Neural cell (in vitro differentiated cells): ENCODE results near the gene LDLRAD4. TPM values are rescaled to one million over a fixed set of nuclear protein-coding genes. Genes with fewer than 3 reads are reported as not detected.

Source experiments
- H2AFZ ChIP-seq: fragments of 200-600, 300-800 bp; sonication (generic), shearing (Covaris generic); 2 replicates; pipeline ENCODE4 v1.6.0; 2014; ENCODE audit warnings: low read depth, mild to moderate bottlenecking, antibody characterized with exemption, low read length, moderate library complexity
- H3F3A ChIP-seq: fragments of 200-600 bp; shearing (Covaris generic); 2 replicates; pipeline ENCODE4 v1.6.1; 2016; ENCODE audit warnings: mild to moderate bottlenecking, moderate library complexity, mixed read lengths, antibody characterized with exemption, low read length; ENCODE audit not compliant: insufficient read depth, poor library complexity, severe bottlenecking
- H3K27ac ChIP-seq: fragments of 200-600, 300-800 bp; sonication (generic), shearing (Covaris generic); 2 replicates; pipeline ENCODE4 v1.5.1; 2014; ENCODE audit warnings: mild to moderate bottlenecking, low read length, moderate library complexity
- H3K27me3 ChIP-seq: fragments of 300-800, 200-600 bp; sonication (generic), shearing (Covaris generic); 2 replicates; pipeline ENCODE4 v1.6.0; 2014; ENCODE audit warnings: mild to moderate bottlenecking, low read depth, low read length, moderate library complexity; ENCODE audit not compliant: insufficient read depth
- H3K36me3 ChIP-seq: fragments of 300-800, 200-600 bp; sonication (generic), shearing (Covaris generic); 2 replicates; pipeline ENCODE4 v1.5.1; 2014; ENCODE audit warnings: mild to moderate bottlenecking, antibody characterized with exemption, low read length, moderate library complexity; ENCODE audit not compliant: insufficient read depth
- H3K4me2 ChIP-seq: fragments of 300-800, 200-600 bp; sonication (generic), shearing (Covaris generic); 2 replicates; pipeline ENCODE4 v1.6.0; 2014; ENCODE audit warnings: mild to moderate bottlenecking, low read length
- H3K4me3 ChIP-seq: fragments of 300-800, 200-600 bp; sonication (generic), shearing (Covaris generic); 2 replicates; pipeline ENCODE4 v1.5.1; 2014; ENCODE audit warnings: mild to moderate bottlenecking, low read length, moderate library complexity
- H3K79me2 ChIP-seq: fragments of 200-600 bp; shearing (Covaris generic); replicated peaks from 2 replicates; pipeline ENCODE4 v1.6.0; 2014; ENCODE audit warnings: mild to moderate bottlenecking, low read length, moderate library complexity; ENCODE audit not compliant: insufficient read depth
- H3K9ac ChIP-seq: fragments of 300-800, 200-600 bp; sonication (generic), shearing (Covaris generic); 2 replicates; pipeline ENCODE4 v1.6.1; 2016; ENCODE audit warnings: mild to moderate bottlenecking, low read length, mixed read lengths
- H3K9me2 ChIP-seq: fragments of 200-600 bp; shearing (Covaris generic); 2 replicates; pipeline ENCODE4 v1.6.1; 2016; ENCODE audit warnings: mild to moderate bottlenecking, low read length, mixed read lengths; ENCODE audit not compliant: insufficient read depth
- H3K9me3 ChIP-seq: fragments of 200-600, 300-800 bp; sonication (generic), shearing (Covaris generic); 2 replicates; pipeline ENCODE4 v1.6.1; 2016; ENCODE audit warnings: mild to moderate bottlenecking, mixed run types, low read length, moderate library complexity, mixed read lengths
- H4K20me1 ChIP-seq: fragments of 200-600 bp; shearing (Covaris generic); 2 replicates; pipeline ENCODE4 v1.6.1; 2016; ENCODE audit warnings: mild to moderate bottlenecking, mixed run types; ENCODE audit not compliant: insufficient read depth
- EP300 ChIP-seq: fragments of 450-650 bp; conservative IDR thresholded peaks from 2 replicates; pipeline ENCODE4 v1.6.1; 2014; ENCODE audit warnings: antibody characterized with exemption, mild to moderate bottlenecking, moderate library complexity; ENCODE audit not compliant: poor library complexity, severe bottlenecking
- EZH2 ChIP-seq: fragments of 200-600, 300-800 bp; shearing (Covaris generic), sonication (generic); IDR thresholded peaks from 2 replicates; pipeline ENCODE4 v1.6.1; 2014; ENCODE audit warnings: antibody characterized with exemption, low read length, borderline replicate concordance, mild to moderate bottlenecking; ENCODE audit not compliant: insufficient read depth, poor library complexity, severe bottlenecking
- MXI1 ChIP-seq: fragments of 450-650 bp; conservative IDR thresholded peaks from 2 replicates; pipeline ENCODE4 v1.6.1; 2014; ENCODE audit warnings: antibody characterized with exemption, mild to moderate bottlenecking; ENCODE audit not compliant: poor library complexity, severe bottlenecking
- POLR2AphosphoS5 ChIP-seq: IDR thresholded peaks from 2 replicates; pipeline ENCODE4 v1.6.1; 2012
- RAD21 ChIP-seq: fragments of 450-650 bp; conservative IDR thresholded peaks from 2 replicates; pipeline ENCODE4 v1.6.1; 2014; ENCODE audit warnings: antibody characterized with exemption, mild to moderate bottlenecking, moderate library complexity
- SMC3 ChIP-seq: fragments of 450-650 bp; conservative IDR thresholded peaks from 2 replicates; pipeline ENCODE4 v1.6.1; 2014; ENCODE audit warnings: antibody characterized with exemption, mild to moderate bottlenecking, moderate library complexity; ENCODE audit not compliant: poor library complexity
- TAF1 ChIP-seq: IDR thresholded peaks from 2 replicates; pipeline ENCODE4 v1.6.1; 2012; ENCODE audit warnings: low read depth
- polyA plus RNA-seq: library from polyadenylated mRNA; depleted of rRNA; stranded (reverse); fragments of >200 nt; gene quantifications from 2 replicates; pipeline ENCODE4 v1.2.3, GENCODE V29; 2014
- TF ChIP-seq, protein P1 (sequence below): fragments of 450-650 bp; IDR thresholded peaks from 2 replicates; pipeline ENCODE4 v1.5.1; 2014; ENCODE audit warnings: antibody characterized with exemption, mild to moderate bottlenecking, moderate library complexity; ENCODE audit not compliant: poor library complexity, severe bottlenecking
- TF ChIP-seq, protein P2 (sequence below): IDR thresholded peaks from 2 replicates; pipeline ENCODE4 v1.6.1; 2012; ENCODE audit warnings: borderline replicate concordance

Gene LDLRAD4
- polyA plus RNA-seq, 1 donor from 2014 or later: 3.7 TPM

DNA sequence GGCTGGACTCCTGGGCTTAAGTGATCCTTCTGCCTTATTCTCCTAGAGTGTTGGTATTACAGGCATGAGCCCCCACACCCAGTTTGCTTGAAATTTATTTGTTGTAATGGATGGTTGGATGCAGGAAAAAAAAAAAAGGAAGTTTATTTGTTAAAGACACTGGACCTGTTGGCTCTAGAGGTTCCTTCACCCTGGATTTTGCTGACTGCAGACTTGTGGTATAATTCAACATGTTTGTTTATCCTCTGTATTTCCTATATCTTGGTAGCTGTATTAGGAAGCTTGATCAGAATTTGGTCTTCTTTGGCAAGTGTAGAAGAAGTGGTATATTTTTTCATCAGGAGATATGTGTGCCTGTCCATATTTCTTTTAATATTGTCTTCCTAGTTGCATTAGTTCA is 138.7 kb downstream of the LDLRAD4 start:
- no peak overlapping the region for H3K4me3 ChIP-seq
- H3K36me3 ChIP-seq: no peaks in the 10 kb centered on the region
- H4K20me1 ChIP-seq: no peaks in the 10 kb centered on the region
- H3K27me3 ChIP-seq: no peaks in the 10 kb centered on the region
- H3K4me2 ChIP-seq: no peak overlapping the region
- TF ChIP-seq RAD21: no peak
- TF ChIP-seq, protein P1, sequence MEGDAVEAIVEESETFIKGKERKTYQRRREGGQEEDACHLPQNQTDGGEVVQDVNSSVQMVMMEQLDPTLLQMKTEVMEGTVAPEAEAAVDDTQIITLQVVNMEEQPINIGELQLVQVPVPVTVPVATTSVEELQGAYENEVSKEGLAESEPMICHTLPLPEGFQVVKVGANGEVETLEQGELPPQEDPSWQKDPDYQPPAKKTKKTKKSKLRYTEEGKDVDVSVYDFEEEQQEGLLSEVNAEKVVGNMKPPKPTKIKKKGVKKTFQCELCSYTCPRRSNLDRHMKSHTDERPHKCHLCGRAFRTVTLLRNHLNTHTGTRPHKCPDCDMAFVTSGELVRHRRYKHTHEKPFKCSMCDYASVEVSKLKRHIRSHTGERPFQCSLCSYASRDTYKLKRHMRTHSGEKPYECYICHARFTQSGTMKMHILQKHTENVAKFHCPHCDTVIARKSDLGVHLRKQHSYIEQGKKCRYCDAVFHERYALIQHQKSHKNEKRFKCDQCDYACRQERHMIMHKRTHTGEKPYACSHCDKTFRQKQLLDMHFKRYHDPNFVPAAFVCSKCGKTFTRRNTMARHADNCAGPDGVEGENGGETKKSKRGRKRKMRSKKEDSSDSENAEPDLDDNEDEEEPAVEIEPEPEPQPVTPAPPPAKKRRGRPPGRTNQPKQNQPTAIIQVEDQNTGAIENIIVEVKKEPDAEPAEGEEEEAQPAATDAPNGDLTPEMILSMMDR: no peak
- TF ChIP-seq SMC3: no peak
- no peak for TF ChIP-seq MXI1
- no peak for TF ChIP-seq EP300
- TF ChIP-seq EZH2: no peak
- no peak for TF ChIP-seq POLR2AphosphoS5
- TF ChIP-seq, protein P2, sequence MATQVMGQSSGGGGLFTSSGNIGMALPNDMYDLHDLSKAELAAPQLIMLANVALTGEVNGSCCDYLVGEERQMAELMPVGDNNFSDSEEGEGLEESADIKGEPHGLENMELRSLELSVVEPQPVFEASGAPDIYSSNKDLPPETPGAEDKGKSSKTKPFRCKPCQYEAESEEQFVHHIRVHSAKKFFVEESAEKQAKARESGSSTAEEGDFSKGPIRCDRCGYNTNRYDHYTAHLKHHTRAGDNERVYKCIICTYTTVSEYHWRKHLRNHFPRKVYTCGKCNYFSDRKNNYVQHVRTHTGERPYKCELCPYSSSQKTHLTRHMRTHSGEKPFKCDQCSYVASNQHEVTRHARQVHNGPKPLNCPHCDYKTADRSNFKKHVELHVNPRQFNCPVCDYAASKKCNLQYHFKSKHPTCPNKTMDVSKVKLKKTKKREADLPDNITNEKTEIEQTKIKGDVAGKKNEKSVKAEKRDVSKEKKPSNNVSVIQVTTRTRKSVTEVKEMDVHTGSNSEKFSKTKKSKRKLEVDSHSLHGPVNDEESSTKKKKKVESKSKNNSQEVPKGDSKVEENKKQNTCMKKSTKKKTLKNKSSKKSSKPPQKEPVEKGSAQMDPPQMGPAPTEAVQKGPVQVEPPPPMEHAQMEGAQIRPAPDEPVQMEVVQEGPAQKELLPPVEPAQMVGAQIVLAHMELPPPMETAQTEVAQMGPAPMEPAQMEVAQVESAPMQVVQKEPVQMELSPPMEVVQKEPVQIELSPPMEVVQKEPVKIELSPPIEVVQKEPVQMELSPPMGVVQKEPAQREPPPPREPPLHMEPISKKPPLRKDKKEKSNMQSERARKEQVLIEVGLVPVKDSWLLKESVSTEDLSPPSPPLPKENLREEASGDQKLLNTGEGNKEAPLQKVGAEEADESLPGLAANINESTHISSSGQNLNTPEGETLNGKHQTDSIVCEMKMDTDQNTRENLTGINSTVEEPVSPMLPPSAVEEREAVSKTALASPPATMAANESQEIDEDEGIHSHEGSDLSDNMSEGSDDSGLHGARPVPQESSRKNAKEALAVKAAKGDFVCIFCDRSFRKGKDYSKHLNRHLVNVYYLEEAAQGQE: no peak
- no peak for TF ChIP-seq TAF1
- no peak overlapping the region for H3K27ac ChIP-seq
- no peak overlapping the region for H2AFZ ChIP-seq
- no peaks in the 10 kb centered on the region for H3K9me2 ChIP-seq
- no peaks in the 10 kb centered on the region for H3K9me3 ChIP-seq
- no peaks in the 10 kb centered on the region for H3K79me2 ChIP-seq
- H3K9ac ChIP-seq: no peak overlapping the region
- no peaks in the 10 kb centered on the region for H3F3A ChIP-seq

DNA sequence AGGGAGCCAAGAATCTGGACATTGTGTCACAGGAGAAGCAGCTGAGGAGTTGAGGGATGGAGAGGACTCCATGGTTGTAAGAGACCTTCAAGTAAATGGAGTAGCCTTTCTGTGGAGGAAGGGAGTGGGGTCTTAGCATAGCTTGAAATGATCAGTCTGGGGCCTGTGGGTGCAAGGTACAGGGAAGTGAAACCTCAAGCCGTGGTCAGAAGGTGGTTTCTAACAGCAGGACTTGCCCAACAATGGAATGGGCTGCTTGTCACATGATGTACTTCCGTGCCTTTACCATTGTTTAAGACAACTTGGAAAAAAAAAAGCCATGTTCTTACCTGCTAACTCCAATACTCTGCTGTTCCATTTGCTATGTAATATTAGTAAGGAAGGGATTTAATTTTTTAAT is 140.7 kb downstream of the LDLRAD4 start:
- no peak overlapping the region for H3K4me3 ChIP-seq
- H3K9me2 ChIP-seq: no peaks in the 10 kb centered on the region
- H3K27me3 ChIP-seq: no peaks in the 10 kb centered on the region
- no peak overlapping the region for H2AFZ ChIP-seq
- no peak overlapping the region for H3K4me2 ChIP-seq
- no peaks in the 10 kb centered on the region for H3F3A ChIP-seq
- H3K36me3 ChIP-seq: no peaks in the 10 kb centered on the region
- H4K20me1 ChIP-seq: no peaks in the 10 kb centered on the region
- no peak overlapping the region for H3K9ac ChIP-seq
- TF ChIP-seq EP300: no peak
- TF ChIP-seq RAD21: no peak
- TF ChIP-seq, protein P1: no peak
- no peak for TF ChIP-seq MXI1
- H3K9me3 ChIP-seq: no peaks in the 10 kb centered on the region
- no peaks in the 10 kb centered on the region for H3K79me2 ChIP-seq
- no peak overlapping the region for H3K27ac ChIP-seq
